A673 (cell line): ENCODE results near the gene PCYT1A. TPM values are rescaled to one million over a fixed set of nuclear protein-coding genes. Genes with fewer than 3 reads are reported as not detected.
"Not testable (repeated sequence)": the region's sequence is repeated elsewhere in the genome, so short reads cannot be mapped to it uniquely, and the experiment has no call there.

ENCODE experiments used
- BruUV-seq: library from RNA; stranded (reverse); fragments of 400-500 nt; replicated peaks from 2 replicates; lab custom pipeline; 2021; lab: Mats Ljungman, UMichigan
- CTCF ChIA-PET: fragments of 300-600 bp; sonication (Branson Sonifier 250); formaldehyde crosslinking; loops from one replicate; lab custom pipeline; 2022; ENCODE audit warnings: antibody characterized with exemption; lab: Charles Lee
- POLR2A ChIA-PET: fragments of 300-600 bp; sonication (Branson Sonifier 250); formaldehyde crosslinking; loops from one replicate; lab custom pipeline; 2022; ENCODE audit warnings: antibody characterized with exemption; ENCODE audit not compliant: low non-redundant PET; lab: Charles Lee
- DNase-seq: peaks from one replicate; pipeline ENCODE4 v3.0.0-alpha.2; 2015; ENCODE audit warnings: low spot score
- H3K27ac ChIP-seq: fragments of 200-600 bp; sonication (generic); 2 replicates; pipeline ENCODE4 v1.5.1; 2016; ENCODE audit warnings: mixed run types, low read depth, mild to moderate bottlenecking, mixed read lengths, antibody characterized with exemption, low read length; ENCODE audit not compliant: poor library complexity, severe bottlenecking
- H3K27me3 ChIP-seq: fragments of 200-600 bp; sonication (generic); replicated peaks from 2 replicates; pipeline ENCODE4 v1.6.1; 2017; ENCODE audit warnings: mixed run types, low read depth, mild to moderate bottlenecking, mixed read lengths, antibody characterized with exemption, low read length; ENCODE audit not compliant: insufficient read depth, poor library complexity
- H3K36me3 ChIP-seq: fragments of 200-600 bp; sonication (generic); 2 replicates; pipeline ENCODE4 v1.6.1; 2016; ENCODE audit warnings: mixed run types, mild to moderate bottlenecking, mixed read lengths, antibody characterized with exemption, low read length; ENCODE audit not compliant: insufficient read depth, poor library complexity, severe bottlenecking
- H3K4me1 ChIP-seq: fragments of 200-600 bp; sonication (generic); 2 replicates; pipeline ENCODE4 v1.6.1; 2017; ENCODE audit warnings: mixed run types, mild to moderate bottlenecking, mixed read lengths, antibody characterized with exemption, low read length; ENCODE audit not compliant: insufficient read depth, poor library complexity, severe bottlenecking
- H3K4me3 ChIP-seq: fragments of 200-600 bp; sonication (generic); 2 replicates; pipeline ENCODE4 v1.5.1; 2016; ENCODE audit warnings: low read depth, mixed run types, mild to moderate bottlenecking, mixed read lengths, low read length; ENCODE audit not compliant: poor library complexity, severe bottlenecking
- H3K9me3 ChIP-seq: fragments of 200-600 bp; sonication (generic); 2 replicates; pipeline ENCODE4 v1.6.1; 2016; ENCODE audit warnings: mixed run types, low read depth, mild to moderate bottlenecking, mixed read lengths, antibody characterized with exemption, low read length; ENCODE audit not compliant: poor library complexity, severe bottlenecking
- EZH2 ChIP-seq: fragments of 200-600 bp; sonication (generic); IDR thresholded peaks from 2 replicates; pipeline ENCODE4 v1.6.1; 2017; ENCODE audit warnings: borderline replicate concordance, low read depth, mild to moderate bottlenecking, mixed read lengths, antibody characterized with exemption, low read length; ENCODE audit not compliant: poor library complexity, severe bottlenecking
- intact Hi-C: fragments of 100-400 bp; cut with micrococcal nuclease; formaldehyde crosslinking; loops from one replicate; pipeline ENCODE4 v1.10.0; 2022; ENCODE audit not compliant: unreplicated experiment
- total RNA-seq: library from RNA; stranded (reverse); gene quantifications from 2 replicates; pipeline ENCODE4 v1.2.3, GENCODE V29; 2021
- TF ChIP-seq, protein P1 (sequence below): fragments of 300-800, 200-600 bp; sonication (generic); conservative IDR thresholded peaks from 2 replicates; pipeline ENCODE4 v1.5.1; 2017; ENCODE audit warnings: low read depth, mild to moderate bottlenecking, antibody characterized with exemption, low read length, moderate library complexity, mixed read lengths

The PCYT1A gene
- total RNA-seq, 1 experiment from 2014 or later: 62.3 TPM

GRCh38 chr3:196315821-196316220, 28.3 kb upstream of the PCYT1A start:
- Histone ChIP-seq H3K9me3 (no peaks in the 10 kb centered on the region), H3K27me3 (no peaks in the 10 kb centered on the region)
- POLR2A ChIA-PET: no interaction called here

DNA sequence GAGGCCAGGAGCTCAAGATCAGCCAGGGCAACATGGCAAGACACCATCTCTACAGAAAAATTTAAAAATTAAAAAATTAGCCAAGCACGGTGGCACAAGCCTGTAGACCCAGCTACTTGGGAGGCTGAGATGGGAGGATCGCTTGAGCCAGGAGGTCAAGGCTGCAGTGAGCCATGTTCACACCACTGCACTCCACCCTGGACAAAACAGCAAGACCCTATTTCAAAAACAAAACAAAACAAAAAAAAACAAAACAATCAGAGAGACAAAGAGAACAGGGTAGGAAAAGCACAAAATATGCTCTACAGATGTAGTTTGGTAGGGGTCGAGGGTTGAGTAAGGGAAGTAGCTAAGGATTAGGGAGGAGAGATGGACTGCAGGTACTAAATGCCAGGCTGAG, 27.1 kb upstream of the PCYT1A start:
- no peak for DNase-seq
- intact Hi-C loops: no loop called here
- peaks cover 3% of the 10 kb centered on the region for H3K36me3 ChIP-seq
- ChIA-PET POLR2A (interaction anchor here (0.6 kb wide), 1 partner anchor 115 kb away, joined by 4 read pairs; no protein-coding TSS in a partner anchor), CTCF (no interaction called here)
- H3K27me3 ChIP-seq: no peaks in the 10 kb centered on the region
- no TSS peak for BruUV-seq
- no peak for TF ChIP-seq EZH2
- TF ChIP-seq, protein P1, sequence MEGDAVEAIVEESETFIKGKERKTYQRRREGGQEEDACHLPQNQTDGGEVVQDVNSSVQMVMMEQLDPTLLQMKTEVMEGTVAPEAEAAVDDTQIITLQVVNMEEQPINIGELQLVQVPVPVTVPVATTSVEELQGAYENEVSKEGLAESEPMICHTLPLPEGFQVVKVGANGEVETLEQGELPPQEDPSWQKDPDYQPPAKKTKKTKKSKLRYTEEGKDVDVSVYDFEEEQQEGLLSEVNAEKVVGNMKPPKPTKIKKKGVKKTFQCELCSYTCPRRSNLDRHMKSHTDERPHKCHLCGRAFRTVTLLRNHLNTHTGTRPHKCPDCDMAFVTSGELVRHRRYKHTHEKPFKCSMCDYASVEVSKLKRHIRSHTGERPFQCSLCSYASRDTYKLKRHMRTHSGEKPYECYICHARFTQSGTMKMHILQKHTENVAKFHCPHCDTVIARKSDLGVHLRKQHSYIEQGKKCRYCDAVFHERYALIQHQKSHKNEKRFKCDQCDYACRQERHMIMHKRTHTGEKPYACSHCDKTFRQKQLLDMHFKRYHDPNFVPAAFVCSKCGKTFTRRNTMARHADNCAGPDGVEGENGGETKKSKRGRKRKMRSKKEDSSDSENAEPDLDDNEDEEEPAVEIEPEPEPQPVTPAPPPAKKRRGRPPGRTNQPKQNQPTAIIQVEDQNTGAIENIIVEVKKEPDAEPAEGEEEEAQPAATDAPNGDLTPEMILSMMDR: no peak
- no peak overlapping the region for H3K4me3 ChIP-seq
- H3K27ac ChIP-seq: no peak overlapping the region
- H3K9me3 ChIP-seq: no peaks in the 10 kb centered on the region
- H3K4me1 ChIP-seq: no peaks in the 10 kb centered on the region

More at GRCh38 chr3:196315821-196316220, 28.3 kb upstream of the PCYT1A start:
- TF ChIP-seq EZH2: no peak
- TF ChIP-seq, protein P1: no peak
- intact Hi-C loops: loop anchor here (5.0 kb wide), 1 partner anchor 116 kb away; the partner anchor contains the start of gene UBXN7
- no peak overlapping the region for H3K4me3 ChIP-seq
- CTCF ChIA-PET: no interaction called here
- H3K27ac ChIP-seq: no peak overlapping the region
- H3K36me3 ChIP-seq: peaks cover 3% of the 10 kb centered on the region
- BruUV-seq: no TSS peak
- no peak for DNase-seq
- H3K4me1 ChIP-seq: no peaks in the 10 kb centered on the region

- H3K9me3 ChIP-seq, H3K36me3 ChIP-seq, POLR2A ChIA-PET, H3K27ac ChIP-seq, CTCF ChIA-PET, intact Hi-C loops, BruUV-seq, H3K27me3 ChIP-seq, H3K4me1 ChIP-seq, DNase-seq, H3K4me3 ChIP-seq: not testable (repeated sequence)
These were observed 26.6 kb upstream of the PCYT1A start for GRCh38 chr3:196314086-196314485.

GRCh38 chr3:196302960-196303359, 15.4 kb upstream of the PCYT1A start:
- H3K27me3 ChIP-seq, H3K9me3 ChIP-seq, H3K27ac ChIP-seq, H3K36me3 ChIP-seq, CTCF ChIA-PET, POLR2A ChIA-PET, intact Hi-C loops, BruUV-seq, DNase-seq, H3K4me1 ChIP-seq, H3K4me3 ChIP-seq: not testable (repeated sequence)

GRCh38 chr3:196302551-196302950, 15.0 kb upstream of the PCYT1A start:
- POLR2A ChIA-PET, H3K4me3 ChIP-seq, H3K4me1 ChIP-seq, CTCF ChIA-PET, H3K9me3 ChIP-seq, BruUV-seq, H3K27me3 ChIP-seq, H3K36me3 ChIP-seq, intact Hi-C loops, H3K27ac ChIP-seq, DNase-seq: not testable (repeated sequence)
